ENCODE results near the gene TMEM135. TPM values are rescaled to one million over a fixed set of nuclear protein-coding genes. Genes with fewer than 3 reads are reported as not detected.

The TMEM135 gene
- total and polyA plus RNA-seq, 7 experiments from 2014 or later, result 3.4 to 26.8 (median 10.6) TPM

DNA sequence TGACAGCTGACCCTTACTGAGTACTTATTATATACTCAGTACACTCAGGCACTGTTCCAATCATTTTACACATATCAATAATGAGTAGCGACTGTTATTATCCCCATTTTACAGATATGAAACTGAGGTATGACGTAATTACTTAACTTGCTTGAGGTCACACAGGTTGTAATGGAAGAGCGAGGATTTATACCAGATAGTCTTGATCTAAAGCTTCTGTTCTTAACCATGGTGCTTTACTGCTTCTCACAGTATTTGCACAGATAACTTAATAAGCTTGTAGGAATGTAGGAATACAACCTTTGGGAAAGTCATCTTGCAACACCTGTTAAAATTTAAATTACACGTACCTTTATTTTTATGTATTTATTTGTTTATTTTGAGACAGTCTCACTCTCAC is 31.7 kb upstream of the TMEM135 start:
- no peak overlapping the region for H3K27ac Mint-ChIP-seq
- no peaks in the 10 kb centered on the region for H3K36me3 ChIP-seq (ENCODE audit: control insufficient read depth in 2 of 3, insufficient read depth in 3 of 3, low read length in 3 of 3)
- CTCF ChIA-PET, result no interaction called here
- no peaks in the 10 kb centered on the region for H3K4me1 ChIP-seq (ENCODE audit: control insufficient read depth in 2 of 2, insufficient read depth in 2 of 2, low read length in 2 of 2)
- no peak overlapping the region for H3K27ac ChIP-seq (ENCODE audit: low read depth, low read length)
- no peaks in the 10 kb centered on the region for H3K9me3 Mint-ChIP-seq
- no peak overlapping the region for H3K4me3 ChIP-seq (ENCODE audit: low read length)
- H3K36me3 Mint-ChIP-seq, result no peaks in the 10 kb centered on the region
- no peaks in the 10 kb centered on the region for H3K27me3 ChIP-seq (ENCODE audit: control insufficient read depth in 2 of 2, insufficient read depth in 2 of 2, low read length in 2 of 2)
- intact Hi-C loops (cut with micrococcal nuclease), result no loop called here
- H3K4me3 Mint-ChIP-seq, result no peak overlapping the region
- POLR2A ChIA-PET, result no interaction called here
- no peaks in the 10 kb centered on the region for H3K9me3 ChIP-seq (ENCODE audit: control insufficient read depth in 2 of 3, low read length in 3 of 3)
- DNase-seq (no peak), ATAC-seq (no peak)
- H3K4me1 Mint-ChIP-seq, result no peaks in the 10 kb centered on the region
- H3K27me3 Mint-ChIP-seq, result peaks cover 0 to 9% (median 3%) of the 10 kb centered on the region in 5 donors

DNA sequence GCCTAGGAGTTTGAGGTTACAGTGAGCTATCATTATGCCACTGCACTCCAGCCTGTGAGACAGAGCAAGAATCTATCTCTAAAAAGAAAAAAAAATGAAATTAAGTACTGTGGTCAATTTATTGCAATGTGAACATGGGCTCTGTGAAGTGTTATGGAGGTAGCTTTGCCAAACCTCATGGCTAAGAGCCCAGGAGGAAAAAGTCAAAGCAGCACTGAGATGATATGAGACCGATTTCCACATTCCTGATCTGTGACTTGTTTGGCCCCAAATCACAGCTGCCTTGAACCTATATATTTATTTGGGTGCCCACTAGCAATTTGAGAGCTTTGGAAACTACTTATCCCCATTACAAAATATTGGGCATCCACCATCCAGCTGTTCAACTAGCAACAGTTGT is 29.8 kb upstream of the TMEM135 start:
- ChIA-PET CTCF (no interaction called here), POLR2A (no interaction called here)
- intact Hi-C loops (cut with micrococcal nuclease), result no loop called here
- no peak for ATAC-seq
- H3K36me3 ChIP-seq (ENCODE audit: control insufficient read depth in 2 of 3, insufficient read depth in 3 of 3, low read length in 3 of 3), result no peaks in the 10 kb centered on the region
- H3K27me3 ChIP-seq (ENCODE audit: control insufficient read depth in 2 of 2, insufficient read depth in 2 of 2, low read length in 2 of 2), result no peaks in the 10 kb centered on the region
- Mint-ChIP-seq H3K27ac (no peak overlapping the region), H3K9me3 (no peaks in the 10 kb centered on the region), H3K27me3 (peaks cover 0 to 9% (median 0%) of the 10 kb centered on the region in 5 donors), H3K4me1 (peaks cover 0 to 4% (median 0%) of the 10 kb centered on the region in 7 donors), H3K36me3 (no peaks in the 10 kb centered on the region), H3K4me3 (no peak overlapping the region)
- H3K4me3 ChIP-seq (ENCODE audit: low read length), result no peak overlapping the region
- no peaks in the 10 kb centered on the region for H3K9me3 ChIP-seq (ENCODE audit: control insufficient read depth in 2 of 3, low read length in 3 of 3)
- DNase-seq, result no peak
- no peaks in the 10 kb centered on the region for H3K4me1 ChIP-seq (ENCODE audit: control insufficient read depth in 2 of 2, insufficient read depth in 2 of 2, low read length in 2 of 2)
- no peak overlapping the region for H3K27ac ChIP-seq (ENCODE audit: low read depth, low read length)

DNA sequence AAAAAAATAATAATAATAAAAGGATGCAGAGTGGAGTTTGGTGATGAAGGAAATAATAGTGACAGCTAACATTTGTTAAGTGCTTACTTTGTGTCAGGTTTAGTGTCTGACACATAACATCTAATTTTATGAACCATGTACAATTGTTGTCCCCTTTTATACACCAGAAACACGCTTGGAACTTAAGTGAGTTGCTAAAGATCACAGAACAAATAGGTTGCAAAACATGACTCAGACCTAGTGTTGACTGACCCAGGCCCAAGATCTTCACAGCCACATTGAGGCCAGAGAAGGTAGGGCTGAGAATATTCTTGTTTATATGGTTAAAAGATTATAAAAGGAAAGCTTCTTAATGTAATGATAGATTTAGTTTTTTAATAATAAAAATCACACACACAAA is 25.6 kb upstream of the TMEM135 start:
- Mint-ChIP-seq H3K27me3 (peaks cover 0 to 7% (median 0%) of the 10 kb centered on the region in 5 donors), H3K9me3 (no peaks in the 10 kb centered on the region), H3K27ac (no peak overlapping the region), H3K4me3 (no peak overlapping the region), H3K4me1 (peaks cover 0 to 6% (median 0%) of the 10 kb centered on the region in 7 donors), H3K36me3 (no peaks in the 10 kb centered on the region)
- ChIA-PET POLR2A (no interaction called here), CTCF (no interaction called here)
- H3K27me3 ChIP-seq (ENCODE audit: control insufficient read depth in 2 of 2, insufficient read depth in 2 of 2, low read length in 2 of 2), result no peaks in the 10 kb centered on the region
- DNase-seq (no peak), ATAC-seq (no peak)
- H3K4me3 ChIP-seq (ENCODE audit: low read length), result no peak overlapping the region
- no peaks in the 10 kb centered on the region for H3K9me3 ChIP-seq (ENCODE audit: control insufficient read depth in 2 of 3, low read length in 3 of 3)
- no peak overlapping the region for H3K27ac ChIP-seq (ENCODE audit: low read depth, low read length)
- H3K4me1 ChIP-seq (ENCODE audit: control insufficient read depth in 2 of 2, insufficient read depth in 2 of 2, low read length in 2 of 2), result no peaks in the 10 kb centered on the region
- H3K36me3 ChIP-seq (ENCODE audit: control insufficient read depth in 2 of 3, insufficient read depth in 3 of 3, low read length in 3 of 3), result no peaks in the 10 kb centered on the region
- intact Hi-C loops (cut with micrococcal nuclease), result no loop called here

DNA sequence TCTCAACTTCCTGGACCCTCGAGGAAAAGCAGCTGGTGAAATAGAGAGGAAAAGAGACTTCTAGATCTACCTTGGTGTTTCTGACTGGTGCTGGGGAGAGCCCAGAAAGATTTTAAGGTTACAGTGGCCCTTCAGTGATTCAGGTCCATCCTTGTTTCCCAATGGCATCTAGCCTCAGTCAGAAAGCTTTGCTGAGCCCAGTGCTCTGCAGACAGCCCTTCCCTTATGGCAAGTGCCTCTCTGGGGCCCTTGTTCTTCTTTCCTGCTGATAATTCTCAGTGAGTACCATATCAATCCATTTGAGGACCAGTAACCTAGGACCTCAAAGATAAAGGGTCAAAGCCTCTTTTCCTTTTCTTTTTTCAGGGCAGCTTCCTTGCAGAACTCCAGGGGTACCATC is 25.1 kb upstream of the TMEM135 start:
- no peaks in the 10 kb centered on the region for H3K36me3 Mint-ChIP-seq
- Histone ChIP-seq H3K27me3 (ENCODE audit: control insufficient read depth in 2 of 2, insufficient read depth in 2 of 2, low read length in 2 of 2) (no peaks in the 10 kb centered on the region), H3K9me3 (ENCODE audit: control insufficient read depth in 2 of 3, low read length in 3 of 3) (no peaks in the 10 kb centered on the region), H3K27ac (ENCODE audit: low read depth, low read length) (no peak overlapping the region), H3K4me3 (ENCODE audit: low read length) (no peak overlapping the region), H3K36me3 (ENCODE audit: control insufficient read depth in 2 of 3, insufficient read depth in 3 of 3, low read length in 3 of 3) (no peaks in the 10 kb centered on the region), H3K4me1 (ENCODE audit: control insufficient read depth in 2 of 2, insufficient read depth in 2 of 2, low read length in 2 of 2) (no peaks in the 10 kb centered on the region)
- no peak overlapping the region for H3K27ac Mint-ChIP-seq
- H3K4me3 Mint-ChIP-seq, result no peak overlapping the region
- ChIA-PET POLR2A (no interaction called here), CTCF (interaction anchor here (0.9 kb wide), 1 partner anchor 25 kb away, joined by 3 read pairs; no protein-coding TSS in a partner anchor)
- H3K27me3 Mint-ChIP-seq, result peaks cover 0 to 4% (median 0%) of the 10 kb centered on the region in 5 donors
- intact Hi-C loops (cut with micrococcal nuclease), result no loop called here
- H3K4me1 Mint-ChIP-seq, result peaks cover 0 to 6% (median 0%) of the 10 kb centered on the region in 7 donors
- ATAC-seq (no peak), DNase-seq (no peak)
- H3K9me3 Mint-ChIP-seq, result no peaks in the 10 kb centered on the region

DNA sequence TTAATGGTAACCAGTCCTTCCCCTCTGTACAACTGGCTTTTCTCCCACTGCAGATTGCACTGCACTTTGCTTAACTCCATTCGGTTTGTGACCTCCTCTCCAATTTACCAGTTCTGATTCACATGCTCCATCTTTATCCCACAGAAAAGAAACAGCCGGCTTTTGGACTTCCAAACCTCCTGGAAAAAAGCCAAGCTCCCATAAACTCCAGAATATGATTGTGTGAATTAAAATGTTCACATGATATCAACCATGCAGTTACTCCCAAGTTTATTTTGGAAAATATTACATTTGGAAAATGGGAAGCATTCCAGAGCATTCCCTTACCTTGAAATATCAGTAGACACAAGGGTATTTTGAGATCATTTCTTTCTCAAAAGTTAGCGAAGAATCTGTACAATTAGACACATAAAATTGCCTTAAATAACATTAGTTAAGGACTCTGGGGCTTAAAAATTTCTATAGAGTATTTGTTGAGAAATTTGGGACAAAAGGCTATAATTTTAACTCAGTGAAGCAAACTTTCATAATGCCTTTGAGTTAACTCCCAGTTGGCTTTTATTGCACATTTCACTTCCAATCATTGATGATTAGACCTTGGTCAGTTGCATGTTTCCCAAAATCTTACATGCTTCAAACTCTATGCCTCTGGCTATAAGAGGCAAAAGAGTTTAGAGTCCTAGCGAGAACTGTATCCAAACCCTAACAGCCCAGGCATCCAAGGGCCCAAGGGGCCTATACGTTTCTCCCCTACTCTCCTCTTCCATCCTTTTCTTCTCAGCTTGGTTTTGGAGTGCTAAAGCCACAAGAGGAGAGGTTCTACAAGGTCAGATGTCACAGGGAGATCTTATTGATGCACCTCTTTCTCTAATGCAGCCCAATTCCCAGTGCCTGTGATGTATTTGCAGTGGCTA is 23.6 kb upstream of the TMEM135 start:
- H3K4me1 ChIP-seq (ENCODE audit: control insufficient read depth in 2 of 2, insufficient read depth in 2 of 2, low read length in 2 of 2), result no peaks in the 10 kb centered on the region
- no peak overlapping the region for H3K4me3 ChIP-seq (ENCODE audit: low read length)
- intact Hi-C loops (cut with micrococcal nuclease), result no loop called here
- ChIA-PET CTCF (no interaction called here), POLR2A (no interaction called here)
- ATAC-seq, result no peak
- Mint-ChIP-seq H3K9me3 (no peaks in the 10 kb centered on the region), H3K27me3 (peaks cover 0 to 3% (median 0%) of the 10 kb centered on the region in 5 donors), H3K4me3 (no peak overlapping the region), H3K4me1 (peaks cover 0 to 6% (median 0%) of the 10 kb centered on the region in 7 donors), H3K27ac (peak overlapping the region in 1 of 9 donors; percentile 21), H3K36me3 (no peaks in the 10 kb centered on the region)
- no peak for DNase-seq
- no peaks in the 10 kb centered on the region for H3K9me3 ChIP-seq (ENCODE audit: control insufficient read depth in 2 of 3, low read length in 3 of 3)
- H3K27ac ChIP-seq (ENCODE audit: low read depth, low read length), result no peak overlapping the region
- H3K36me3 ChIP-seq (ENCODE audit: control insufficient read depth in 2 of 3, insufficient read depth in 3 of 3, low read length in 3 of 3), result no peaks in the 10 kb centered on the region
- H3K27me3 ChIP-seq (ENCODE audit: control insufficient read depth in 2 of 2, insufficient read depth in 2 of 2, low read length in 2 of 2), result no peaks in the 10 kb centered on the region

DNA sequence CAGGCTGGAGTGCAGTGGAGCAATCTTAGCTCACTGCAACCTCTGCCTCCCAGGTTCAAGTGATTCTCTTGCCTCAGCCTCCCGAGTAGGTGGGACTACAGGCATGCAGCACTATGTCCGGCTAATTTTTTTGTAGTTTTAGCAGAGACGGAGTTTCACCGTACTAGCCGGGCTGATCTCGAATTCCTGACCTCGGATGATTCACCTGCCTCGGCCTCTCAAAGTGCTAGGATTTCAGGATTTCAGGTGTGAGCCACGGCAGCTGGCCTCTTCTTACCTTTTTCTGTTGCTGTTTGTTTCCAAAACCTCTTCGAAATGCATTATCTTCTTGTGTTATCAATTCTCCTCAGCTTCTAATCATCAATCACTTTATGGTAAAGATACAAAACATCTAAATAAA is 22.1 kb upstream of the TMEM135 start:
- DNase-seq (no peak), ATAC-seq (no peak)
- Mint-ChIP-seq H3K4me3 (no peak overlapping the region), H3K4me1 (peaks cover 0 to 13% (median 0%) of the 10 kb centered on the region in 7 donors), H3K27me3 (peaks cover 0 to 5% (median 3%) of the 10 kb centered on the region in 5 donors), H3K36me3 (no peaks in the 10 kb centered on the region), H3K9me3 (no peaks in the 10 kb centered on the region), H3K27ac (no peak overlapping the region)
- Histone ChIP-seq H3K4me3 (ENCODE audit: low read length) (no peak overlapping the region), H3K27me3 (ENCODE audit: control insufficient read depth in 2 of 2, insufficient read depth in 2 of 2, low read length in 2 of 2) (no peaks in the 10 kb centered on the region), H3K9me3 (ENCODE audit: control insufficient read depth in 2 of 3, low read length in 3 of 3) (no peaks in the 10 kb centered on the region), H3K27ac (ENCODE audit: low read depth, low read length) (no peak overlapping the region), H3K4me1 (ENCODE audit: control insufficient read depth in 2 of 2, insufficient read depth in 2 of 2, low read length in 2 of 2) (no peaks in the 10 kb centered on the region), H3K36me3 (ENCODE audit: control insufficient read depth in 2 of 3, insufficient read depth in 3 of 3, low read length in 3 of 3) (no peaks in the 10 kb centered on the region)
- ChIA-PET CTCF (no interaction called here), POLR2A (no interaction called here)
- intact Hi-C loops (cut with micrococcal nuclease), result no loop called here
